Natural killer cell treated with Interleukin-12 subunit alpha and Interleukin-12 subunit beta and Interleukin-15 and Interleukin-18, amount 100 ng/mL, for 72 hours (primary cell): Measurements from ENCODE around the gene TCF7L1. TPM values are rescaled to one million over a fixed set of nuclear protein-coding genes. Genes with fewer than 3 reads are reported as not detected.

Source experiments
- total RNA-seq, 2 donors: library from RNA; stranded (reverse); gene quantifications; one replicate each; pipeline ENCODE4 v1.2.3, GENCODE V29; 2022

The TCF7L1 gene
- total RNA-seq, 2 donors from 2014 or later, result 0.14 TPM; not detected in 1

Other genes with a start within 250 kb of the TCF7L1 start
- gene TMSB10, start 227.7 kb upstream of the TCF7L1 start, total RNA-seq, result 1,000 to 10,000 TPM; 1,502 to 3,073 TPM
- gene KCMF1, start 162.2 kb upstream of the TCF7L1 start, total RNA-seq, result 100 to 1,000 TPM in 1 of 2 donors, 10 to 100 TPM in 1; 96.1 to 117 TPM
- 100 to 1,000 TPM; 133 to 174 TPM for gene TGOLN2, start 194.6 kb downstream of the TCF7L1 start, total RNA-seq
- gene RETSAT, start 221.1 kb downstream of the TCF7L1 start, total RNA-seq, result 10 to 100 TPM; 25.5 to 32.7 TPM
- 10 to 100 TPM; 19.8 to 19.9 TPM for gene ELMOD3, start 221.4 kb downstream of the TCF7L1 start, total RNA-seq